T47D (cell line): ENCODE data around the gene STAP2.
"Not testable (repeated sequence)": the region's sequence is repeated elsewhere in the genome, so short reads cannot be mapped to it uniquely, and the experiment has no call there.

Source experiments
- DNase-seq, 2 experiments: peaks; one replicate each; pipeline versions ENCODE4 v3.0.0 to v3.0.0-alpha.2; 2011 to 2012; ENCODE audit warnings: low read depth in 1 of 2, low spot score in 1 of 2
- JUND ChIP-seq: IDR thresholded peaks from 2 replicates; pipeline ENCODE4 v1.6.1; 2012; ENCODE audit warnings: low read depth
- in situ Hi-C: cut with HindIII; loops from 2 replicates; pipeline ENCODE4 v1.10.0; 2016; ENCODE audit warnings: low sequenced_read_pairs, low pct_unique_long_range_greater_than_20kb

The STAP2 gene

DNA sequence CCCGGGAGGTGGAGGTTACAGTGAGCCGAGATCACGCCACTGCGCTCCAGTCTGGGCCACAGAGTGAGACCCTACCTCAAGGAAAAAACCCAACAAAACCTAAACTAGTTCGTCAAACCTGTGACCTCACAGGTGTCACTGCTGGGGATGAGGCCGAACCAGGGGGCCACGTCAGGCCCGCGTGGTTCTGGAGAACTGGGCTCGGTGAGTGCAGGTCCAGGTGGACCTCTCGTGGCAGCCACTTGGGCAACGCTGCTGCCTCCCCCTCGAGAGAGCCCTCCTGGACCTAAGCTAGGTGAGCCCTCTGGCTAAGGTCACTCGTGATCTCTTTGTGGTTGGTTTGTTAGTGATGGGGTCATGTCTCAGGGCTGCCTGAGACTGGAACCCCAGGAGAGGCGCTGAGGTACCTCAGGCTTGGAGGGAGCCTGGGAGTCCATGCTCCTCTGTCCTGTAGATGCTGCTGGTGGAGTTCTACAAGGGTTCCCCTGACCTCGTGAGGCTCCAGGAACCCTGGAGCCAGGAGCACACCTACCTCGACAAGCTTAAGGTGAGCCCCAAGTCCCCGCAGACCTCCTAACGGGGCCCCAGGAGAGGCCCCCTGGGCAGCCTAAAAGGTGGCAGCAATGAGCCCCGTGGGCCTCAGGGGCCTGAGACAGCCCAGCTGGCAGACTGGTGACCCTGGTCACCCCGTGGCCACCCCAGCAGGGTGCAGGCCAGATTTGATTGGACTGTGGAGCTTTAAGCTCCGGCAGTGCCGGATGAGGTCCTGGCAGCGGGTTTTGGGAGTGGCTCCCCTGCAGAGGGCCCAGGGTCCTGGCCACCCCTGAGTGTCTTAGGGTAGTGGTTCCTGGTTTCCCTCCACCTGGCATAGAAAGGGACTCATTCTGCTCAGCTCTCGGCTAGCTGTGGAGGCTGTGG, 20.3 kb upstream of the STAP2 start:
- DNase-seq, result no peak
- no peak for TF ChIP-seq JUND
- in situ Hi-C loops, result no loop called here

DNA sequence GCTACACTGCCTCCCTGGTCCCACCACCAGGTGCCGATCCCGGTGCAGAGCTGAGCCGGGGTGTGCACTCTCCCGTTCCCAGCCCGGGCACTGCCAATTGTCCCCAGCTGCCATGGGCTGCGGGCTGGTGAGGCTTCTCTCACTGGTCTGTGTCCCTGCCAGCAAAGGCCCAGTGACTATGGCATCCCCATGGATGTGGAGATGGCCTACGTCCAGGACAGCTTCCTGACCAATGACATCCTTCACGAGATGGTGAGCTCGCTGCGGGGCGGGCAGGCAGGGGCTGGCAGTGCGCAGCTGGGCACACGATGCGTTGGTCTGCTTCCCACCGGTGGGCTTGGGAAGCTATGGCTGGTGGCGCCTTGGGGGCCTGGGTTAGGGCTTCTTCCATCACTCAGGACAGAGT, 19.3 kb upstream of the STAP2 start:
- in situ Hi-C loops, result no loop called here
- TF ChIP-seq JUND, result no peak
- no peak for DNase-seq

DNA sequence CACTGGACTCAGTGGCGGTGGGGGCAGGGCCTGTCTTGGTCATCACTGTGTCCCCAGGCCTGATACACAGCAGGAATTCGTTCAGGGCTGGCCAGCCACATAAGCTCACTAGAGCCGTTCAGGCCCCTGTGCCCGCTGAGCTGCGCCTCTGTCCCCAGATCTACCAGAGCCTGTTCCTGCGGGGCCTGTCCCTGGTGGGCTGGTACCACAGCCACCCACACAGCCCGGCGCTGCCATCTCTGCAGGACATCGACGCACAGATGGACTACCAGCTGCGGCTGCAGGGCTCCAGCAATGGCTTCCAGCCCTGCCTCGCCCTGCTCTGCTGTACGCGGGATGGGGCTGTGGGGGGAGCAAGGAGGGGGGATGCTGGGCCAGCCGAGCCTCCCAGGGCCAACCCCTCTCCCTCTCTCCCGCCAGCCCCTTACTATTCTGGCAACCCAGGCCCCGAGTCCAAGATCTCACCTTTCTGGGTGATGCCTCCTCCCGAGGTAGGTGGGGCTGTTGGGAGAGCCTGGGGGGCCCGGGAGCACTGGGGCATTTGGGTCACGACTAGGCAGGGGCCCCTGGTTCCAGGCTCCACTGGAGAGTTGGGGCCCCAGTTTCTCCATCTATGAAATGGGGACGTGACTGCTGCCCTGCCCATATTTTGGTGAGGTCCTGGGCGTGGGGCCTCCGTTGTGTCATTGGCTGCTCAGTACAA, 18.6 kb upstream of the STAP2 start:
- in situ Hi-C loops, result no loop called here
- DNase-seq, result no peak
- no peak for TF ChIP-seq JUND

DNA sequence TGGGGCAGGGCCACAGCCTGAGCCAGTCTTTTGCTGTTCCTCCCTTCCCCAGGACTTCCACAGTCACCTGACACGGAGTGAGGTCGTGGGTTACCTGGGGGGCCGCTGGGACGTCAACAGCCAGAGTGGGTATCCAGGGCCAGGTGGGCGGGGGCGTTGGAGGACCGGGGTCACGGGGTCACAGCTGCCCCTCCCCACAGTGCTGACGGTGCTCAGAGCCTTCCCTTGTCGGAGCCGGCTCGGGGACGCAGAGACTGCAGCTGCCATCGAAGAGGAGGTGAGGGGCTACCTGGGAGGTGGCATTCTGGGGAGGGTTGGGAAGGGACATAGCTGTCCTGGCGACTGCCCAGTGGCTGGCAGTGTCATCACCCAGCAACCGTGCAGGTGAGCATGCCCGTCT, 16.3 kb upstream of the STAP2 start:
- no peak for DNase-seq
- no peak for TF ChIP-seq JUND
- in situ Hi-C loops, result no loop called here

DNA sequence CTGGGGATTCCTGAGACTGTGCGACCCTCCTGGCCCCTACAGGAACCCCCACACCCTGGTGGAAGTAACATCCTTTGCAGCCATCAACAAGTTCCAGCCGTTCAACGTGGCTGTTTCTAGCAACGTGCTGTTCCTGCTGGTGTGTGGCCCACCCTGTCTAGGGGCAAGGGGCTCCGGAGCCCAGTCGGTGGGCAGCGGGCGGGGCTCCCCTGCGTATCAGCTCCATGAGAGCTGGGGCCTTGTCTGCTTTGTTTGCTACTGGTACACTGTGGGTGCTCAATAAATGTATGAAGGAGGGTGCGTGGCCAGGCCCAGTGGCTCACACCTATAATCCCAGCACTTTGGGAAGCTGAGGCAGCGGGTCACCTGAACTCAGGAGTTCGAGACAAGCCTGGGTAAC, 15.7 kb upstream of the STAP2 start:
- DNase-seq, result no peak
- in situ Hi-C loops, result no loop called here
- no peak for TF ChIP-seq JUND

DNA sequence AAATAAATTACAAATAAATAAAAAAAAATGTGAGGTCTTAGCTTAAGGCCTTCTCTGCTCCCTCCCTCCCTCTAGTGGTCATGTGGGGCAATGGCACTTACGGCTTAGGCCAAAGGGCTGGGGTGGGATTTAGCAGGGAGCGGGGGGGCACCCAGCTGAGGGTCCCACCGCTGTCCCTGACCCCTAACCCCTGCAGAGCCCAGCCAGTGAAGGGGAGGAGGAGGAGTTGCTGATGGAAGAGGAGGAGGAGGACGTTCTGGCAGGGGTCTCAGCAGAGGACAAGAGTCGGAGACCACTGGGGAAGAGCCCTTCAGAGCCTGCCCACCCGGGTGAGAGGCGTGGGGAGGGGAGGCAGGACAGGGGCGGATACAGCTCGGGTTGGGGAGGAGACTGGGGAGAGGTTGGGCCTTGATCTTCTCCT, 14.1 kb upstream of the STAP2 start:
- in situ Hi-C loops, result no loop called here
- no peak for TF ChIP-seq JUND
- peak in 1 of 2 experiments; percentile 43 for DNase-seq

DNA sequence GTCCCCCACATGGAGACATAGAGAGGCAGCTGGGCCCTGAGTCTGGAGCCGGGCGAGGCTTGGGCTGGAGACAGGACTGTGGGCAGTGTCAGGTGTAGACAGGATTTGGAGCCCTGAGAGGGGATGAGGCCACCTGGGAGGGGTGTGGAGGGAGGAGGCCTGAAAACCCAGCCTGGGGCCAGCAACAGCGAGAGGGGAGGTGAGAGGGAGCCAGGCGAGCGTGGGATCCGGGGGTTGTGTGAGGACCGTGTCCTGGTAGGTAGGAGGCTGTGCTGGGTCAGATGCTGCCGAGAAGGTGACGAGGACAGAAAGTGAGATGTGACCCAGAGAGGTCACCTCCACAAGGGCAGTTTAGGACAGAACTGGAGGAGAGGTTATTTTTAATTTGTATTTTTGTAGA, 12.1 kb upstream of the STAP2 start:
- TF ChIP-seq JUND, result no peak
- in situ Hi-C loops, result no loop called here
- no peak for DNase-seq

- no peak for TF ChIP-seq JUND
- no peak for DNase-seq
- in situ Hi-C loops, result no loop called here
Observed at GRCh38 chr19:4350111-4350510, 11.5 kb upstream of the STAP2 start.

- in situ Hi-C loops, DNase-seq: not testable (repeated sequence)
Observed at GRCh38 chr19:4349225-4349624, 10.6 kb upstream of the STAP2 start.

GRCh38 chr19:4347521-4347920, 8.9 kb upstream of the STAP2 start:
- no peak for TF ChIP-seq JUND
- no peak for DNase-seq
- in situ Hi-C loops, result no loop called here

DNA sequence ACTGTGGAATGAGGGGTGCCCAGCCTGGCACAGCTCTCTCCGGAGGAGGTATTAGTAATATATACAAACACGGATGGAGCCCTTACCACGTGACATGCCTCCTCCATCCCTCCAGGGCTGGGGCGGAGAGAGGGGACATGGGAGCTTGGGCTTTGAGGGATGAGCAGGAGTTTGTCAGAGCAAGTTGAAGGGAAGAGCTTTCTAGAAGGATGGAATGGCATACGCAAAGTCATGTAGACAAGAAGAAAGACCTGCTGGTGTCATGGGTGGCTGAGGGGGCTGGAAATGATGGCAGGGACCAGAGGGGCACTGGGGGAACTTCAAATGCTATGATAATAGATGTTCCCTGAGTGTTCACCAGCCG, 7.4 kb upstream of the STAP2 start:
- in situ Hi-C loops, result no loop called here
- no peak for DNase-seq
- TF ChIP-seq JUND, result no peak

DNA sequence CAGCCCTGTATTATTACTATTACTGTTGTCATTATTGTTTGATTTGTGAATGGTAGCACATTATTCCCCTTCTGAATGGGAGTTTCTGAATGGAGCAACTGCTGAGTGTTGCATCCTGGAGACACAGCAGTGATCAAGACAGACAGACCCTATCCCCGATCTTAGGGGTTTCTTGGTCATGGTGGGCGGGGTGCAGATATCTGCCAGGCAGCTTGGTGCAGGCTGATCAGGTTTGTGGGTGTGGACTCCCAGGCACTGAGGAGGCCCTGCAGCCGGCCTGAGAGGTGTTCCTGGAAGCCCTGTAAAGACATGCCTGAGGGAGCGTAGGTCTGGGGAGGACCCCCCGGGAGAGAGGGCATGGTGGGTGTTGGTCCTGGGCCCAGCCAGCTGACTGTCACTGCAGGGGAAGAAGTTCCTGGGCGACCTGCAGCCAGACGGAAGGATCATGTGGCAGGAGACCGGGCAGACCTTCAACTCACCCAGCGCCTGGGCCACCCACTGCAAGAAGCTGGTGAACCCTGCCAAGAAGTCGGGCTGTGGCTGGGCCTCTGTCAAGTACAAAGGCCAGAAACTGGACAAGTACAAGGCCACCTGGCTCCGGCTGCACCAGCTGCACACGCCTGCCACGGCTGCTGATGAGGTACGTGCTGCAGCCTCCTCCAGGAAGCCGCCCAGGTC, 6.9 kb upstream of the STAP2 start:
- no peak for TF ChIP-seq JUND
- no peak for DNase-seq
- in situ Hi-C loops, result no loop called here
